Nephron progenitor cell (in vitro differentiated cells): ENCODE results near the gene EME2.

Experiments used
- DNase-seq: peaks from one replicate; pipeline ENCODE4 v3.0.0; 2021
- H3K27ac Mint-ChIP-seq: 2 replicates; pipeline ENCODE4 v1.8.0; 2021; ENCODE audit warnings: mild to moderate bottlenecking, moderate library complexity, mixed read lengths
- H3K27me3 Mint-ChIP-seq: 2 replicates; pipeline ENCODE4 v1.8.0; 2021; ENCODE audit warnings: mild to moderate bottlenecking, low read depth, mixed read lengths; ENCODE audit not compliant: poor library complexity
- H3K36me3 Mint-ChIP-seq: 2 replicates; pipeline ENCODE4 v1.8.0; 2021; ENCODE audit warnings: low read depth, mixed read lengths
- H3K4me1 Mint-ChIP-seq: 2 replicates; pipeline ENCODE4 v1.8.0; 2021; ENCODE audit warnings: mixed read lengths
- H3K4me3 Mint-ChIP-seq: 2 replicates; pipeline ENCODE4 v1.8.0; 2021; ENCODE audit warnings: mild to moderate bottlenecking, moderate library complexity, mixed read lengths
- H3K9me3 Mint-ChIP-seq: 2 replicates; pipeline ENCODE4 v1.8.0; 2021; ENCODE audit warnings: mild to moderate bottlenecking, moderate library complexity, mixed read lengths
- CTCF ChIP-seq: fragments of 200-600 bp; sonication (generic); IDR thresholded peaks from 2 replicates; pipeline ENCODE4 v1.5.0; 2021; ENCODE audit warnings: antibody characterized with exemption

Gene EME2

GRCh38 chr16:1772362-1772907 is at the start of gene EME2:
Gene EME2 (plus strand): TSS chr16:1772810. CDS start chr16:1773228, 418 bp downstream.
- no peaks in the 10 kb centered on the region for H3K27me3 Mint-ChIP-seq
- TF ChIP-seq CTCF = no peak
- H3K9me3 Mint-ChIP-seq = no peaks in the 10 kb centered on the region
- peaks cover 13% of the 10 kb centered on the region for H3K4me1 Mint-ChIP-seq
- H3K4me3 Mint-ChIP-seq = peak within 1 kb of the TSS; percentile 96
- no peaks in the 10 kb centered on the region for H3K36me3 Mint-ChIP-seq
- peak; percentile 37 for DNase-seq
- peak within 1 kb of the TSS; percentile 43 for H3K27ac Mint-ChIP-seq

DNA sequence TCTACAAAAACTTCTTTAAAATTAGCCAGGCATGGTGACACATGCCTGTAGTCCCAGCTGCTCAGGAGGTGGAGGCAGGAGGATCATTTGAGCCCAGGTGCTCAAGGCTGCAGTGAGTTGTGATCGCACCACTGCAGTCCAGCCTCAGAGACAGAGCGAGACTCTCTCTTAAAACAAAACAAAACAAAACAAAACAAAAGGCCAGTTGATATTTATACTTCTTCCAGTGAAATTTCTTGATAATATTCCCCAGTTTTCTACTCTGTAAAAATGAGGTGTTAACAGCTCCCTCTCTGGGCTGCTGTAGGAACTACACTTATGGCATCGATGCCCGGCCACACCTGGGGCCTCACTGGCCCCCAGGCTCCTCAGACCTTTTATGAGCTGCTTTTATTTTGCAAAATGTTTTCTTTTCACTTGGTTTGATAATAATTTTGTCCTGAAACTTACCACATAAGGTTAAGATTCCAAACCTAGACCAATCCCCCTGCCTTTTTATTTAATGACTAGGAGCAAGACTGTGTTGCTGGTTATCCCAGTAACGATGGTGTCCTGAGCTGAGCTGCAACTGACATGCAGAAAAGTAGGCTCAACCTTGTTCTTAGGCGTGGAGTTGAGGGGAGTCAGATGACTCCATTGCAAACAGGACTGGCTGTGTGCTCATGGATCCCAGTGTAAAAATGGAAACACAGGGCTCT is 49.0 kb upstream of the EME2 start:
- Mint-ChIP-seq H3K36me3 (peaks cover 34% of the 10 kb centered on the region), H3K4me1 (no peaks in the 10 kb centered on the region), H3K9me3 (no peaks in the 10 kb centered on the region), H3K27me3 (no peaks in the 10 kb centered on the region), H3K27ac (no peak overlapping the region), H3K4me3 (no peak overlapping the region)
- peak; percentile 81 for TF ChIP-seq CTCF
- peak; percentile 47 for DNase-seq

DNA sequence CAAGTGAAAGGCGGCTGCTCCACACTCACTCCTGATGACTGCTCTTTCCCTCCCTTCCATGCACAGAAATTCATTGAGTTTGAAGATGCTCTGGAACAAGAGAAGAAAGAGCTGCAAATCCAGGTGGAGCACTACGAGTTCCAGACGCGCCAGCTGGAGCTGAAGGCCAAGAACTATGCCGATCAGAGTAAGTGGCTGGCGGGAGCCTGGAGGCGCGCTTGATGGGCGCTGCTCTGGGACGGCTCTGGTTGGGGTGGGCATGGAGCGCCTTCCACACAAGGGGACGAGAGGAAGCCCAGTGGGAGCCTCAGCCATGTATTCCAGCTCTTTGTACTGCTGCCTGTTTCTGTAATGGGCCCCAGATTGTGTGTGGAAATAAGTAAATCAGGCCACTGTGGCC is 48.1 kb upstream of the EME2 start:
- Mint-ChIP-seq H3K9me3 (no peaks in the 10 kb centered on the region), H3K27me3 (no peaks in the 10 kb centered on the region), H3K4me1 (no peaks in the 10 kb centered on the region), H3K4me3 (no peak overlapping the region), H3K36me3 (peaks cover 31% of the 10 kb centered on the region), H3K27ac (no peak overlapping the region)
- DNase-seq = no peak
- TF ChIP-seq CTCF = no peak

GRCh38 chr16:1726661-1727502 is 45.7 kb upstream of the EME2 start:
- H3K4me3 Mint-ChIP-seq = no peak overlapping the region

More at GRCh38 chr16:1726661-1727502, 45.7 kb upstream of the EME2 start:
- TF ChIP-seq CTCF = no peak
- no peak for DNase-seq
- Mint-ChIP-seq H3K36me3 (peaks cover 23% of the 10 kb centered on the region), H3K9me3 (no peaks in the 10 kb centered on the region), H3K27ac (peak overlapping the region; percentile 38), H3K27me3 (no peaks in the 10 kb centered on the region), H3K4me1 (no peaks in the 10 kb centered on the region)
